Gastroesophageal sphincter (tissue), 4 donors: ENCODE results near the gene HS3ST6. TPM values are rescaled to one million over a fixed set of nuclear protein-coding genes. Genes with fewer than 3 reads are reported as not detected.
A peak's percentile ranks its signal among the peaks of the same experiment; 100 is the strongest.
"Not testable (repeated sequence)": the region's sequence is repeated elsewhere in the genome, so short reads cannot be mapped to it uniquely, and the experiment has no call there.

Source experiments
- ATAC-seq: fragments of 150-250 bp; one replicate; pipeline ENCODE4 v1.9.1; 2016; ENCODE audit warnings: mild to moderate bottlenecking, moderate library complexity
- H3K27ac ChIP-seq, 4 donors: fragments of 200-600 bp; sonication (generic) in 3 of 4; 1 replicate in 3 of 4; 2 replicates in 1 of 4; pipeline ENCODE4 v1.5.1; 2016 to 2019
- H3K27me3 ChIP-seq: fragments of 200-600 bp; sonication (generic); one replicate; pipeline ENCODE4 v1.5.1; 2019
- H3K36me3 ChIP-seq, 2 donors: fragments of 200-600 bp; sonication (generic); one replicate each; pipeline ENCODE4 v1.5.1; 2019; ENCODE audit warnings: control low read depth in 1 of 2
- H3K4me1 ChIP-seq, 3 donors: fragments of 200-600 bp; sonication (generic); 1 replicate in 2 of 3; 2 replicates in 1 of 3; pipeline ENCODE4 v1.5.1; 2016 to 2019; ENCODE audit warnings: control low read depth in 2 of 3
- H3K4me3 ChIP-seq, 2 donors: fragments of 200-600 bp; sonication (generic); one replicate each; pipeline ENCODE4 v1.5.1; 2019; ENCODE audit warnings: mild to moderate bottlenecking in 1 of 2, moderate library complexity in 1 of 2
- H3K9me3 ChIP-seq, 3 donors: fragments of 200-600 bp; sonication (generic); one replicate each; pipeline ENCODE4 v1.5.1; 2017 to 2019; ENCODE audit warnings: control low read depth in 2 of 3
- EP300 ChIP-seq: sonication (generic); formaldehyde crosslinking; IDR thresholded peaks from one replicate; pipeline ENCODE4 v1.6.1; 2017; ENCODE audit warnings: antibody characterized with exemption, mild to moderate bottlenecking
- POLR2A ChIP-seq, 2 donors: fragments of 450-650 bp; IDR thresholded peaks; one replicate each; pipeline ENCODE4 v1.6.1; 2017; ENCODE audit warnings: antibody characterized with exemption in 2 of 2, mild to moderate bottlenecking in 2 of 2, moderate library complexity in 1 of 2
- POLR2AphosphoS5 ChIP-seq: sonication (generic); formaldehyde crosslinking; IDR thresholded peaks from one replicate; pipeline ENCODE4 v1.6.1; 2017; ENCODE audit warnings: antibody characterized with exemption
- WGBS, 2 donors: methylation state at CpG; one replicate each; pipeline ENCODE4 v1.1.5; 2018; ENCODE audit warnings: low coverage in 1 of 2; 5-methylcytosine and 5-hydroxymethylcytosine counted together
- total RNA-seq, 4 donors: library from RNA; depleted of rRNA; stranded (reverse); fragments of >200 nt; gene quantifications; one replicate each; pipeline ENCODE4 v1.1.0, GENCODE V29; 2016
- TF ChIP-seq, protein P1 (sequence below), 4 experiments: fragments of 200-600 bp in 2 of 4; fragments of 450-650 bp in 2 of 4; sonication (generic) in 1 of 4; IDR thresholded peaks; one replicate each; pipeline ENCODE4 v1.5.1; 2017 to 2019; ENCODE audit warnings: antibody characterized with exemption in 4 of 4, mild to moderate bottlenecking in 2 of 4, moderate library complexity in 2 of 4

HS3ST6 gene
- total RNA-seq, 4 donors from 2014 or later, result not detected

DNA sequence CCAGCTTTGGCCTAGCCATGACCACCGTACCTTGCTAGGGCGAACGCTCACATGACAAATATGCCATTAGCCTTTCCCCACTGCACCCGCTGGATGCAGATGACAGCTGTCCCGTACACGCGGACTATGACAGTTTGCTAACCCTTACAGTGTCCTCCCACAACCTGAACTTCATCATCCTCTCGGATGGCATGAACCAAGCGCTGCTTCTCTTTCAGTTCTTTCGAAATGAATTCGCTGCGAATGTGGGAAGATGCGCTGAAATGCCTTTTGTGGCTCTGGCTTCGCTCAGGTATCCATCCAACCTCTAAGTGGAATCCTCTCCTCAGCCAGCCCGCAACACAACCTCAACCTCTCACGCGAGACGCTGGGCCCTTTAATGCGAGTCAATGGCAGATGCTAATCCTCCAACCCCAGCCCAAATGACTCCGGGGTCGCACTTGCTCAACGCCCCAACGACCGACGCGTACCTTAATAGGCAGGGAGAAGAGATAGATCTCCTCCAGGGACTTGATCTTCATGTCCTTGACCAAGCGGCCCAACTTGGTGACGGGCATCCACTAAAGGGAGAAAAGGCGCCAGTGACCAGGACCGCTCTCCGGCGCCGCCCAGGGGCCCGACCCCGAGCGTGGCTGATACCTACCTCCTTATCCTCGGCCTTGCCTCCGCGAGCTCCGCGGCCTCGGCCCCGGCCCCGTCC, 45.7 kb upstream of the HS3ST6 start:
- WGBS, 2 donors, result 28 to 39% methylated on average over 11 to 14 of the region's 44 CpGs
- TF ChIP-seq EP300, result no peak
- TF ChIP-seq, protein P1, sequence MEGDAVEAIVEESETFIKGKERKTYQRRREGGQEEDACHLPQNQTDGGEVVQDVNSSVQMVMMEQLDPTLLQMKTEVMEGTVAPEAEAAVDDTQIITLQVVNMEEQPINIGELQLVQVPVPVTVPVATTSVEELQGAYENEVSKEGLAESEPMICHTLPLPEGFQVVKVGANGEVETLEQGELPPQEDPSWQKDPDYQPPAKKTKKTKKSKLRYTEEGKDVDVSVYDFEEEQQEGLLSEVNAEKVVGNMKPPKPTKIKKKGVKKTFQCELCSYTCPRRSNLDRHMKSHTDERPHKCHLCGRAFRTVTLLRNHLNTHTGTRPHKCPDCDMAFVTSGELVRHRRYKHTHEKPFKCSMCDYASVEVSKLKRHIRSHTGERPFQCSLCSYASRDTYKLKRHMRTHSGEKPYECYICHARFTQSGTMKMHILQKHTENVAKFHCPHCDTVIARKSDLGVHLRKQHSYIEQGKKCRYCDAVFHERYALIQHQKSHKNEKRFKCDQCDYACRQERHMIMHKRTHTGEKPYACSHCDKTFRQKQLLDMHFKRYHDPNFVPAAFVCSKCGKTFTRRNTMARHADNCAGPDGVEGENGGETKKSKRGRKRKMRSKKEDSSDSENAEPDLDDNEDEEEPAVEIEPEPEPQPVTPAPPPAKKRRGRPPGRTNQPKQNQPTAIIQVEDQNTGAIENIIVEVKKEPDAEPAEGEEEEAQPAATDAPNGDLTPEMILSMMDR (IDR thresholded peaks at IDR 0.05), result peak in 2 of 4 experiments; percentile 19 to 46
- no peaks in the 10 kb centered on the region for H3K9me3 ChIP-seq
- peaks cover 0 to 27% of the 10 kb centered on the region in 2 donors for H3K36me3 ChIP-seq
- H3K4me1 ChIP-seq, result peaks cover 0 to 59% (median 22%) of the 10 kb centered on the region in 3 donors
- H3K27me3 ChIP-seq, result no peaks in the 10 kb centered on the region
- H3K27ac ChIP-seq, result peak overlapping the region; percentile 85 to 99 (median 98)
- peak; percentile 2 for ATAC-seq
- H3K4me3 ChIP-seq, result peak overlapping the region; percentile 50 to 93

GRCh38 chr16:1962161-1963153, 44.2 kb upstream of the HS3ST6 start:
- ATAC-seq, H3K9me3 ChIP-seq, H3K27me3 ChIP-seq, H3K4me3 ChIP-seq: not testable (repeated sequence)
- peaks cover 0 to 63% (median 26%) of the 10 kb centered on the region in 3 donors for H3K4me1 ChIP-seq
- H3K27ac ChIP-seq, result peak overlapping the region in 1 of 4 donors; percentile 99
- 40 to 93% methylated on average over 1 to 3 of the region's 37 CpGs for WGBS, 2 donors
- peaks cover 0 to 27% of the 10 kb centered on the region in 2 donors for H3K36me3 ChIP-seq

DNA sequence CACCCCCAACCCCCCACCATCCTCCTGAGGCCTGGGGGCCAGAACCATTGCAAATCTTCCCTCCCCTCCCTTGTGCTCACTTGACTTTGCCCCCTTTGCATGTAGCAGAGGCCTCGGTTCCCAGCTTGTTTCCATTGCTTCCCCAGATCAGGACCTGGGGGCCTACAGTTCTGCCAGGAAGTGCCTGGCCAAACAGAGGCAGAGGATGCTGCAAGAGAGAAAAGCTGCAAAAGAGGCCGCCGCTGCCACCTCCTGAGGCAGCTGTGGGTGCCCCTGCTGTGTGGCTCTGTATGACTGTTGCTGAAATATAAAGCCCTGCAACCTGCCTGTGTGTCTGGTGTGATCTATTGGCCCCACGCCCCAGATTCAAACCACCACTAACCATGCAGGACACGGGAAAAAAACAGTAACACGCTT, 43.4 kb upstream of the HS3ST6 start:
- H3K4me1 ChIP-seq, result peaks cover 0 to 63% (median 26%) of the 10 kb centered on the region in 3 donors
- TF ChIP-seq EP300 (no peak), POLR2A (IDR thresholded peaks at IDR 0.05) (no peak), POLR2AphosphoS5 (no peak)
- TF ChIP-seq, protein P1 (IDR thresholded peaks at IDR 0.05), result no peak
- no peak overlapping the region for H3K4me3 ChIP-seq
- H3K36me3 ChIP-seq, result peaks cover 0 to 27% of the 10 kb centered on the region in 2 donors
- H3K27ac ChIP-seq, result peak overlapping the region in 1 of 4 donors; percentile 12
- 71 to 83% methylated on average over 1 to 3 of the region's 6 CpGs for WGBS, 2 donors
- no peaks in the 10 kb centered on the region for H3K27me3 ChIP-seq
- ATAC-seq, result no peak
- no peaks in the 10 kb centered on the region for H3K9me3 ChIP-seq

DNA sequence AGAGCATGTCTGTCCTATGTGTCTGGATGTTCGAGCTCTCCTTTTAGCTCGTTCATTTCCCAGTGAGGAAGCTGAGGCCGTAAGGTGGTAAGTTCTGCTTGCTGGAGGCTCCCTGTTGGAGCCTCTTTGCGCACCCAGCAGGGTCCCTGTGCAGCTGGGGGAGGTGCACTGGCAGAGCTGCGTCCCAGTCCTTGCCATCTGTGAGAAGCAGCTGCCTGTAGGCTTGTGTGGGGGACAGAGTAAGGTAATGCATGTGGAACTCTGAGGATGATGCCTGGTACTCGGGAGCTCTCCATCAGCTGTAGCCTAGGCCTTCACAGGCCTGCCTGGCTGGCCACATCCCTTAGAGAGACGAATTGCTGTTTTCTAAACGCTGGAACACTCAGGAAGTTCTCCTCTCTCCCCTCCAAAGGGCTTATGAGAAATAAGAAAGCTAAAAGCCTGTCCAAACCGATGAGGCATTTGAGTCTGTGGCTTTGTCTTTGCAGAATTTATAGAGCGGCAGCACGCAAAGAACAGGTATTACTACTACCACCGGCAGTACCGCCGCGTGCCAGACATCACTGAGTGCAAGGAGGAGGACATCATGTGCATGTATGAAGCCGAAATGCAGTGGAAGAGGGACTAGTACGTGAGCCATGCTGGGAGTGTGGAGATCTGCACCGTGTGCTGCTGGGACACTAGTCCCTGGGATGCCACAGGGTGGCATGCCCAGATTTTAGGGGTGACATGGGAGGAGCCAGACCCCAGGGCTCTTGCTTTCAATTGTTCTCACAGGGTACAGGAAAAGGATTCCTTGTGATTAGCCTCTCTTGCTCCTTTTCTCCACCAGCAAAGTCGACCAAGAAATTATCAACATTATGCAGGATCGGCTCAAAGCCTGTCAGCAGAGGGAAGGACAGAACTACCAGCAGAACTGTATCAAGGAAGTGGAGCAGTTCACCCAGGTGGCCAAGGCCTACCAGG, 42.7 kb upstream of the HS3ST6 start:
- ATAC-seq, result no peak
- TF ChIP-seq POLR2AphosphoS5, result peak; percentile 17
- no peak for TF ChIP-seq POLR2A (IDR thresholded peaks at IDR 0.05)
- no peaks in the 10 kb centered on the region for H3K27me3 ChIP-seq
- peaks cover 0 to 27% of the 10 kb centered on the region in 2 donors for H3K36me3 ChIP-seq
- peak overlapping the region in 1 of 2 donors; percentile 64 for H3K4me3 ChIP-seq
- H3K9me3 ChIP-seq, result no peaks in the 10 kb centered on the region
- peak overlapping the region in 3 of 4 donors; percentile 12 to 91 (median 86) for H3K27ac ChIP-seq
- 33 to 42% methylated on average over 4 to 5 of the region's 20 CpGs for WGBS, 2 donors
- H3K4me1 ChIP-seq, result peaks cover 0 to 59% (median 25%) of the 10 kb centered on the region in 3 donors

DNA sequence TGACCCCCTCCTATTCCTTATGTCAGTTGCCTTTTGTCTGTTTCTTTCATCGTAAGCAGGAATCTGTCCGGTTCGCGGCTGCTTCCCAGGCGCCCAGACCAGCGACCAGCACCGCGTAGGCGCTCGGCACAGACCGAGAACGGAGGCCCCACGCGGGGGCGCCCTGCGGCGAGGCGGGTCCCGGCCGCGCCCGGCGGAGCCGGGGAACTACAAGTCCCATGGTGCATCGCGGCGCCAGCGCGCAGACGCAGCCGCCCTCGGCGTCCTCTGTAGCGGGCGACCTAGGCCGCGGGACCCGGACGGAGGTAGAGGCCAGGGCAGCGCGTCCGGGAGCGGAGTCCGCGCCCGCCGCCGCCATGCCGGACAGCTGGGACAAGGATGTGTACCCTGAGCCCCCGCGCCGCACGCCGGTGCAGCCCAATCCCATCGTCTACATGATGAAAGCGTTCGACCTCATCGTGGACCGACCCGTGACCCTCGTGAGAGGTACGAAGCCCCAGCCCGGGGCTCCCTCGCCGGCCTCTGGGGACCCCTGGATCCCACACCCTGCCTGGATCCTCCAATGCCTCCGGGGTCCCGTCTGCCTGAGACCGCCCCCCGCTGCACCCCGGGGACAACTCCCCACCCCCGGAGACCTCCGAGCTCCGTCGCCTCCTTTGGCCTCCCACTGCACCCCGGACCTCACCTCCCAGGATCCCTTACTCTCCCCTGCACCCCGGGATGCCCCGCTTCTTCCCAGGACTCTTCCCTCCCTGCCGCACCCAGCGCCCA, 41.2 kb upstream of the HS3ST6 start, which contains the start of gene NDUFB10:
TSS of gene NDUFB10 (plus strand) at position 270 of the 771 bp plus-strand sequence. CDS start at position 357, 87 bp downstream.
- Histone ChIP-seq H3K4me3 (peak within 1 kb of the TSS; percentile 64 to 79), H3K9me3 (no peaks in the 10 kb centered on the region), H3K36me3 (peaks cover 0 to 27% of the 10 kb centered on the region in 2 donors), H3K27ac (peak within 1 kb of the TSS; percentile 78 to 91 (median 88)), H3K27me3 (no peaks in the 10 kb centered on the region), H3K4me1 (peaks cover 0 to 49% (median 19%) of the 10 kb centered on the region in 3 donors)
- ATAC-seq, result peak; percentile 97
- 0 to 2% methylated on average over 5 to 19 of the region's 79 CpGs for WGBS, 2 donors
- TF ChIP-seq POLR2AphosphoS5 (peak; percentile 84), POLR2A (IDR thresholded peaks at IDR 0.05) (peak; percentile 81 to 86), EP300 (no peak)
- TF ChIP-seq, protein P1 (IDR thresholded peaks at IDR 0.05), result peak in 3 of 4 experiments; percentile 64 to 84 (median 79)
